Sigmoid colon (tissue), 7 donors: ENCODE results near the gene ERVH48-1. TPM values are rescaled to one million over a fixed set of nuclear protein-coding genes. Genes with fewer than 3 reads are reported as not detected.
"Not testable (repeated sequence)": the region's sequence is repeated elsewhere in the genome, so short reads cannot be mapped to it uniquely, and the experiment has no call there.

Experiments
- DNase-seq: peaks from one replicate; pipeline ENCODE4 v3.0.0-alpha.2; 2019
- H3K27ac ChIP-seq, 4 donors: fragments of 200-600 bp; sonication (generic); one replicate each; pipeline ENCODE4 v1.5.1; 2016 to 2019; ENCODE audit warnings: mild to moderate bottlenecking in 1 of 4
- H3K27me3 ChIP-seq, 3 donors: fragments of 200-600 bp; sonication (generic); one replicate each; pipeline ENCODE4 v1.5.1; 2019; ENCODE audit warnings: mild to moderate bottlenecking in 1 of 3
- H3K36me3 ChIP-seq, 4 donors: fragments of 200-600 bp; sonication (generic); one replicate each; pipeline ENCODE4 v1.5.1; 2016 to 2019
- H3K4me1 ChIP-seq, 4 donors: fragments of 200-600 bp; sonication (generic); one replicate each; pipeline ENCODE4 v1.5.1; 2017 to 2019
- H3K4me3 ChIP-seq, 4 donors: fragments of 200-600 bp; sonication (generic); one replicate each; pipeline ENCODE4 v1.5.1; 2017 to 2019; ENCODE audit warnings: mild to moderate bottlenecking in 2 of 4, moderate library complexity in 1 of 4
- H3K9me3 ChIP-seq, 4 donors: fragments of 200-600 bp in 3 of 4; sonication (generic) in 3 of 4; one replicate each; pipeline versions ENCODE4 v1.5.1 to v1.6.1; 2013 to 2019
- CTCF ChIP-seq, 4 experiments: fragments of 450-650 bp in 3 of 4; fragments of 200-600 bp in 1 of 4; IDR thresholded peaks; one replicate each; pipeline ENCODE4 v1.5.1; 2016 to 2019; ENCODE audit warnings: antibody characterized with exemption in 4 of 4, mild to moderate bottlenecking in 3 of 4, moderate library complexity in 2 of 4
- EP300 ChIP-seq, 4 donors: sonication (generic); formaldehyde crosslinking; IDR thresholded peaks; one replicate each; pipeline ENCODE4 v1.6.1; 2017; ENCODE audit warnings: antibody characterized with exemption in 4 of 4
- POLR2A ChIP-seq, 2 donors: fragments of 450-650 bp; IDR thresholded peaks; one replicate each; pipeline ENCODE4 v1.6.1; 2016; ENCODE audit warnings: antibody characterized with exemption in 2 of 2, mild to moderate bottlenecking in 2 of 2, moderate library complexity in 2 of 2
- POLR2AphosphoS5 ChIP-seq, 4 donors: sonication (generic); formaldehyde crosslinking; IDR thresholded peaks; one replicate each; pipeline ENCODE4 v1.6.1; 2017; ENCODE audit warnings: antibody characterized with exemption in 4 of 4
- WGBS, 2 donors: extraction: QIAGEN DNeasy Blood & Tissue Kit; methylation state at CpG; one replicate each; pipeline ENCODE4 v1.1.7; 2013; 5-methylcytosine and 5-hydroxymethylcytosine counted together
- intact Hi-C: fragments of 100-400 bp; cut with DNase I; formaldehyde crosslinking; loops from one replicate; pipeline ENCODE4 v1.15.1; 2023
- polyA plus RNA-seq, 3 donors: library from polyadenylated mRNA; stranded (reverse); fragments of 200-250 nt; gene quantifications; one replicate each; pipeline ENCODE4 v1.2.3, GENCODE V29; 2013
- total RNA-seq, 4 donors: library from RNA; depleted of rRNA; stranded (reverse); fragments of >200 nt; gene quantifications; one replicate each; pipeline ENCODE4 v1.1.0, GENCODE V29; 2016
- donor health status: healthy with polysubstance abuse.
- donor health status: Bipolar disorder and iron deficiency.
- donor health status: healthy.

Gene ERVH48-1
- total and polyA plus RNA-seq, 7 donors: 0.07 TPM; not detected in 6

GRCh38 chr21:42933973-42934372 lies 8.5 kb upstream of the ERVH48-1 start:
- DNase-seq, H3K27me3 ChIP-seq, H3K4me3 ChIP-seq, H3K27ac ChIP-seq, intact Hi-C loops, H3K36me3 ChIP-seq, H3K4me1 ChIP-seq, H3K9me3 ChIP-seq: not testable (repeated sequence)
- 95 to 96% methylated on average over 12 of the region's 12 CpGs for WGBS, 2 donors

- H3K27ac ChIP-seq, H3K27me3 ChIP-seq, intact Hi-C loops, H3K4me1 ChIP-seq, H3K9me3 ChIP-seq, H3K4me3 ChIP-seq, DNase-seq, H3K36me3 ChIP-seq: not testable (repeated sequence)
- WGBS, 2 donors: 40 to 74% methylated on average over 8 to 9 of the region's 9 CpGs
These were observed 7.9 kb upstream of the ERVH48-1 start for GRCh38 chr21:42933137-42933970.

GRCh38 chr21:42932378-42933136 lies 7.1 kb upstream of the ERVH48-1 start:
- H3K4me3 ChIP-seq, H3K9me3 ChIP-seq, H3K36me3 ChIP-seq, H3K4me1 ChIP-seq, H3K27ac ChIP-seq, intact Hi-C loops, DNase-seq, H3K27me3 ChIP-seq: not testable (repeated sequence)
- 93 to 94% methylated on average over 16 of the region's 16 CpGs for WGBS, 2 donors

GRCh38 chr21:42931560-42932235 lies 6.3 kb upstream of the ERVH48-1 start:
- no peak for DNase-seq

GRCh38 chr21:42929969-42930368 lies 4.5 kb upstream of the ERVH48-1 start:
- intact Hi-C loops: no loop called here
- H3K4me3 ChIP-seq: no peak overlapping the region
- TF ChIP-seq EP300 (IDR thresholded peaks at IDR 0.05) (no peak), POLR2AphosphoS5 (IDR thresholded peaks at IDR 0.05) (no peak), POLR2A (IDR thresholded peaks at IDR 0.05) (no peak), CTCF (IDR thresholded peaks at IDR 0.05) (no peak)
- no peak overlapping the region for H3K27ac ChIP-seq
- 77 to 79% methylated on average over 3 of the region's 3 CpGs for WGBS, 2 donors
- DNase-seq: no peak
- H3K27me3 ChIP-seq: no peaks in the 10 kb centered on the region
- H3K9me3 ChIP-seq: no peaks in the 10 kb centered on the region
- no peaks in the 10 kb centered on the region for H3K4me1 ChIP-seq
- no peaks in the 10 kb centered on the region for H3K36me3 ChIP-seq

More at GRCh38 chr21:42931560-42932235, 6.3 kb upstream of the ERVH48-1 start:
- WGBS, 2 donors: 83 to 92% methylated on average over 13 of the region's 13 CpGs
- H3K36me3 ChIP-seq: no peaks in the 10 kb centered on the region
- no peaks in the 10 kb centered on the region for H3K27me3 ChIP-seq
- no peak overlapping the region for H3K27ac ChIP-seq
- no peak for TF ChIP-seq POLR2AphosphoS5 (IDR thresholded peaks at IDR 0.05)
- no peak for TF ChIP-seq POLR2A (IDR thresholded peaks at IDR 0.05)
- no peak for TF ChIP-seq EP300 (IDR thresholded peaks at IDR 0.05)
- no peak for TF ChIP-seq CTCF (IDR thresholded peaks at IDR 0.05)
- H3K4me3 ChIP-seq: no peak overlapping the region
- intact Hi-C loops: no loop called here
- no peaks in the 10 kb centered on the region for H3K9me3 ChIP-seq
- no peaks in the 10 kb centered on the region for H3K4me1 ChIP-seq

GRCh38 chr21:42927474-42928200 lies 2.2 kb upstream of the ERVH48-1 start:
- H3K27ac ChIP-seq, H3K9me3 ChIP-seq, intact Hi-C loops, H3K4me3 ChIP-seq, H3K27me3 ChIP-seq, H3K36me3 ChIP-seq: not testable (repeated sequence)
- 95% methylated on average over 23 of the region's 23 CpGs for WGBS, 2 donors
- peaks cover 0 to 14% (median 9%) of the 10 kb centered on the region in 4 donors for H3K4me1 ChIP-seq
- peak; percentile 18 for DNase-seq
